Cardiac muscle cell (in vitro differentiated cells and primary cell): ENCODE results near the gene SUN1. TPM values are rescaled to one million over a fixed set of nuclear protein-coding genes. Genes with fewer than 3 reads are reported as not detected.
A peak's percentile ranks its signal among the peaks of the same experiment; 100 is the strongest.

Experiments used
- DNase-seq, 2 donors: peaks; one replicate each; pipeline versions ENCODE4 v3.0.0 to v3.0.0-alpha.2; 2010 to 2017; ENCODE audit warnings: low read depth in 1 of 2, low spot score in 1 of 2
- H3K27ac ChIP-seq: fragments of 200-600 bp; sonication (generic); 2 replicates; pipeline ENCODE4 v1.5.1; 2016
- H3K27me3 ChIP-seq: fragments of 200-600 bp; sonication (generic); 2 replicates; pipeline ENCODE4 v1.6.0; 2016; ENCODE audit warnings: control low read depth
- H3K36me3 ChIP-seq: fragments of 200-600 bp; sonication (generic); 2 replicates; pipeline ENCODE4 v1.5.1; 2016; ENCODE audit warnings: control low read depth
- H3K4me1 ChIP-seq: fragments of 200-600 bp; sonication (generic); 2 replicates; pipeline ENCODE4 v1.8.1; 2017; ENCODE audit warnings: low read depth, mild to moderate bottlenecking, mixed run types
- H3K4me3 ChIP-seq: fragments of 200-600 bp; sonication (generic); 2 replicates; pipeline ENCODE4 v1.5.1; 2016; ENCODE audit warnings: mild to moderate bottlenecking
- H3K9me3 ChIP-seq: fragments of 200-600 bp; sonication (generic); 2 replicates; pipeline ENCODE4 v1.5.1; 2017; ENCODE audit warnings: low read depth, mild to moderate bottlenecking, control low read depth
- polyA plus RNA-seq: library from polyadenylated mRNA; unstranded; fragments of >200 nt; fragmentation: Nextera tagmentation; extraction: Ambion mirVana; gene quantifications from 2 replicates; pipeline ENCODE4 v1.2.1, GENCODE V29; 2016
- total RNA-seq: library from RNA; depleted of rRNA; stranded (reverse); fragments of >200 nt; gene quantifications from 2 replicates; pipeline ENCODE4 v1.2.3, GENCODE V29; 2016
- TF ChIP-seq, protein P1 (sequence below): IDR thresholded peaks from 2 replicates; pipeline ENCODE4 v1.5.1; 2012; ENCODE audit warnings: low read depth, mild to moderate bottlenecking, low read length

Gene SUN1
- total and polyA plus RNA-seq, 2 experiments from 2014 or later: 172 to 188 TPM

DNA sequence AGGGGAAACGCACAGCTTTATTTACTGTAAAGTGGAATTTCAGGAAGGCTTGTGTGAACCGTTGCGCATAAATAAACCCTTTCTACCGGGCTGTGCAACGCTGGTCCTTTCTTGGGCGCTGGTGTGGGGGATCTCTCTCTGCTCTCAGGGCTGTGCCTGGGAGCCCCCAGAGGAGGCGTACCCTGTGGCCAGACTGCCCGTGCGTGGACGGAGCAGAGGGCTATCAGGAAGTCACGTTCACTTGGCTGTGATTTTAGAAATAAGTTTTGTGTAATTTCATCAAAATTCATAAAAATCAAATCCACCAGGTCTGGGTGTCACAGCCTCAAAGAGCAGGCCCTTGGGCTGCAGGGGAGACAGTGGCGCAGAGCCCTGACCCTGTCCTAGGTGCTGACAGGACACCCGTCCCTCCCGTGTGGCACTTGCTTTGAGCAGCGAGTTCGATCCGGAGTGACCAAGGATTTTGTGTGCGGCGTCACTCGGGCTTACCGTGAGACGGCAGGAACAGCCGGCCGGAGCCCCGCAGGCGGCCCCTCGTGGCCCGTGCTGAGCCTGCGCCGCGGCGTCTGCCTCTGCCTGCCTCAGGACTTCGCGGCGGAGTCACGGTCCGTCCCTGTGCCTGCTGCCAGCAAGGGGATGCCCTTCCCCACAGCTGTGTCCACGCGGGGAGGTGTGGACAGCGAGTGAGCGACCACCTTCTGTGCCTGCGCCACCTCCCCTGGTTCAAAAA, 64.2 kb downstream of the SUN1 start:
- DNase-seq: no peak
- Histone ChIP-seq H3K36me3 (peaks cover 12% of the 10 kb centered on the region), H3K27ac (no peak overlapping the region), H3K27me3 (no peaks in the 10 kb centered on the region), H3K9me3 (no peaks in the 10 kb centered on the region), H3K4me3 (no peak overlapping the region), H3K4me1 (no peaks in the 10 kb centered on the region)
- TF ChIP-seq, protein P1, sequence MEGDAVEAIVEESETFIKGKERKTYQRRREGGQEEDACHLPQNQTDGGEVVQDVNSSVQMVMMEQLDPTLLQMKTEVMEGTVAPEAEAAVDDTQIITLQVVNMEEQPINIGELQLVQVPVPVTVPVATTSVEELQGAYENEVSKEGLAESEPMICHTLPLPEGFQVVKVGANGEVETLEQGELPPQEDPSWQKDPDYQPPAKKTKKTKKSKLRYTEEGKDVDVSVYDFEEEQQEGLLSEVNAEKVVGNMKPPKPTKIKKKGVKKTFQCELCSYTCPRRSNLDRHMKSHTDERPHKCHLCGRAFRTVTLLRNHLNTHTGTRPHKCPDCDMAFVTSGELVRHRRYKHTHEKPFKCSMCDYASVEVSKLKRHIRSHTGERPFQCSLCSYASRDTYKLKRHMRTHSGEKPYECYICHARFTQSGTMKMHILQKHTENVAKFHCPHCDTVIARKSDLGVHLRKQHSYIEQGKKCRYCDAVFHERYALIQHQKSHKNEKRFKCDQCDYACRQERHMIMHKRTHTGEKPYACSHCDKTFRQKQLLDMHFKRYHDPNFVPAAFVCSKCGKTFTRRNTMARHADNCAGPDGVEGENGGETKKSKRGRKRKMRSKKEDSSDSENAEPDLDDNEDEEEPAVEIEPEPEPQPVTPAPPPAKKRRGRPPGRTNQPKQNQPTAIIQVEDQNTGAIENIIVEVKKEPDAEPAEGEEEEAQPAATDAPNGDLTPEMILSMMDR: no peak

DNA sequence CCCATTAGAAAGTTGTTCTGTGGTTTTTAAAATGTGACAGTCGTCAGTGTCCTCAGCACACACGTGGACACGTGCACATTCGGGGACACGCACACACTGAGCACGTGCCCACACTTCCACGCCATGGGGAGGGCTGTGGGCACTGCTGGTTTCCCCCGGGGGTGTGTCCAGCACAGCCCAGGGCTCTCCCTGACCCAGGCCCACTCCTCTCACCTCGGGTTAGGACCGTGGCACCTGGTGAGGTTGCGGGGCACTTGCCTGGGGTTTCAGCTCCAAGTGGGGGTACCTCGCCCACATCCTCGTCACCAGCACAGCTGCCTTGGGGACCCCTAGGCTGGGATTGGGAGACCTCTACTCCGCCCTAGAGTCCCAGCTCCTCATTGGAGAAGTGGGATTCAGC, 64.8 kb downstream of the SUN1 start:
- TF ChIP-seq, protein P1: no peak
- H3K36me3 ChIP-seq: peaks cover 12% of the 10 kb centered on the region

DNA sequence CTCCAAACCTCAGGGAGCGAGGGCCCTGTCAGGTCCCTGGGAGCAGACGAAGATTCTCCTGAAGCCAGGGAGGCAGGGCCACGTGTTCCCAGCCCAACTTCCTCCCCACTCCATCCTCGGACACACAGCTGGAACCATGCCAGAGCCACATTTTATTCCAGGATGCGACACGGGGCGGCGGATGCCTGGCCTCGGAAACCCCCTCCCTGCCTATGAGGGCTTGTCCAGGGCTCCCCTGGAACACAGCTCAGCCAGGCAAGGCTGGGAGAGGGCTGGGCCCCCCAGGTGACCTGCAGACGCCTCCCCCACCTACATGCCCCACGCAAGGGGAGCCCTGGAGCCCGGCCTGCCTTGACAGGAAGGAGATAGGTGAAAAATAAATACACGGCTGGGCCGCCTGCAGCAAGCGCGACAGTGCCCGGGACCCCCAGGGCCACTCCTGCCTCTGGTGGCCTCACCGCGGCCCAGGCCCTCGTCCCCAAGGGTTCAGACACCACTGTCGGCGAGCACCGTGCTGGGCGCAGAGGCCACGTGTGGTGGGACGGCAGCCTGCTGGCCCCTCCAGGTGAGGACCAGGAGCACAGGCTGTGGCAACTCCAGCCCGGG, 65.6 kb downstream of the SUN1 start:
- DNase-seq: peak; percentile 21 to 34
- H3K27me3 ChIP-seq: no peaks in the 10 kb centered on the region
- H3K36me3 ChIP-seq: peaks cover 12% of the 10 kb centered on the region
- TF ChIP-seq, protein P1: no peak
- H3K27ac ChIP-seq: no peak overlapping the region
- no peaks in the 10 kb centered on the region for H3K9me3 ChIP-seq
- H3K4me1 ChIP-seq: no peaks in the 10 kb centered on the region
- H3K4me3 ChIP-seq: no peak overlapping the region

More for the DNA sequence above, 64.8 kb downstream of the SUN1 start:
- Histone ChIP-seq H3K27me3 (no peaks in the 10 kb centered on the region), H3K4me1 (no peaks in the 10 kb centered on the region), H3K27ac (no peak overlapping the region), H3K4me3 (no peak overlapping the region), H3K9me3 (no peaks in the 10 kb centered on the region)
- no peak for DNase-seq

DNA sequence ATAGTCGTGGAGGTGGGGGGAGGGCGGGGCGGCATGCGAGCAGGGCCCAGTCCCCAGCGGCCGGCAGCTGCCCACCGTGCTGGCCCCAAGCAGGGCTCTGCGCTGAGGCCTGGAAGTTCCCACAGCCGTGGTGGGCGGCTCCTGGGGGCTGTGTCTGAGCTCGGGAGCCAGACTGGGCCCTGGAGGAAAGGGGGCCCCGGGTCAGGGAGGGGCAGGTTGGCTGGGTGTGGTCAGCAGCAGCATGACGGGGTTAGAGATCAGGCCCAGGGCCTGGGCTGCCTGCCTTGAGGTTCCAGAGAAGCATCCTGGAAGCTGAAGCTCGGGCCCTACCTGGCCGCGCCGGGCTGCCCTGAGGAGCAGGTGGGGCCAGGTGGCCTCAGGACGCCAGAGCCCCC, 66.2 kb downstream of the SUN1 start:
- H3K27me3 ChIP-seq: no peaks in the 10 kb centered on the region
- H3K4me1 ChIP-seq: no peaks in the 10 kb centered on the region
- H3K4me3 ChIP-seq: no peak overlapping the region
- no peak for DNase-seq
- TF ChIP-seq, protein P1: no peak
- H3K9me3 ChIP-seq: no peaks in the 10 kb centered on the region
- H3K27ac ChIP-seq: no peak overlapping the region
- H3K36me3 ChIP-seq: peaks cover 12% of the 10 kb centered on the region

DNA sequence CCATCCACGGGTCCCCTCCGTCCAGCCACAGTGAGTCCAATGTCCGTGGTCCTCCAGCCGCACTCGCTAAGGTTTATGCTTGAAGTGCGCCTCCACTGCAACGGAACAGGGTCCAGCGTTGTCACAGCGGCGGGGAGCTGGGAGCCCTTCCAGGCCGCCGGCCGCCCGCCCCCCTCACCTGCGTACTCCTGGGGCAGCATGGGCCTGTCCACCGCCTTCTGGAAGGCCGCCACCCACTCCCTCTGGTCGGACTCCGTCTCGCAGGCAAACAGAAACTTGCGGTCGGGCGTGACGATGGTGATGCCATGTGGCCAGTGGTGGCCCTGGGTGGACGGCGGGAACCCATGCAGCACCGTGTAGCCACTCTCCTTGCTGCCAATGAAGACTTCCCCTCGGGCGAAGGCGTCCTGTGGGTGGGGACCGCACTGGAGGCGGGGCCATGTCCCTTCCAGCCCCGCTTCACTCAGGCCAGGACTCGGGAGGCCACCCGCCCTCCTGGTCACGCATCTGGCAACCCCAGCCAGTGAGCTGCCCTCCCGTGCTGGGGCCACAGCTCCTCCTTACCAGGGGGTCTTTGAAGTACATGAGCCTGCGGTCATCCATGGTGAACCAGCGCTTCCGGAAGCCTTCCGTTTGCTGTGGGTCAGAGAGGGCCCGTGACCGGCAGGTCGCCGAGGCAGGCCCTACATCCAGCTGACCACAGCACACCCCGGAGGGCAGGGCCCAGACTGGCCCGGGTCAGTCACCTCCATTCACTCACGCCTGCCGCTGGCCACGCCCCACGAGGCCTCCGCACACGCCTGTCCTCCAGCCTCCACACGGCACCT, 66.8 kb downstream of the SUN1 start:
- Histone ChIP-seq H3K4me3 (no peak overlapping the region), H3K27ac (no peak overlapping the region), H3K4me1 (no peaks in the 10 kb centered on the region), H3K9me3 (no peaks in the 10 kb centered on the region), H3K36me3 (peaks cover 10% of the 10 kb centered on the region), H3K27me3 (no peaks in the 10 kb centered on the region)
- no peak for DNase-seq
- TF ChIP-seq, protein P1: no peak
